ENCODE results near the gene OXER1. TPM values are rescaled to one million over a fixed set of nuclear protein-coding genes. Genes with fewer than 3 reads are reported as not detected.

Gene OXER1
- total RNA-seq, 4 donors from 2014 or later = 8.2 to 25.0 (median 14.5) TPM

GRCh38 chr2:42796427-42797248, 32.7 kb upstream of the OXER1 start:
- H3K36me3 ChIP-seq = no peaks in the 10 kb centered on the region
- peak overlapping the region in 3 of 4 donors; percentile 50 to 55 (median 52) for H3K27ac ChIP-seq
- H3K4me1 ChIP-seq = peaks cover 0 to 3% (median 1%) of the 10 kb centered on the region in 4 donors
- H3K27me3 ChIP-seq = no peaks in the 10 kb centered on the region
- no peaks in the 10 kb centered on the region for H3K9me3 ChIP-seq
- DNase-seq = no peak
- H3K4me3 ChIP-seq = no peak overlapping the region
- TF ChIP-seq CTCF (IDR thresholded peaks at IDR 0.05) (no peak), POLR2A (IDR thresholded peaks at IDR 0.05) (no peak)

GRCh38 chr2:42795841-42796301, 31.9 kb upstream of the OXER1 start:
- Histone ChIP-seq H3K36me3 (no peaks in the 10 kb centered on the region), H3K9me3 (no peaks in the 10 kb centered on the region), H3K27me3 (no peaks in the 10 kb centered on the region), H3K27ac (peak overlapping the region; percentile 31 to 55 (median 51)), H3K4me1 (peaks cover 0 to 8% (median 4%) of the 10 kb centered on the region in 4 donors), H3K4me3 (no peak overlapping the region)
- DNase-seq = peak in 1 of 3 donors; percentile 51
- no peak for TF ChIP-seq CTCF (IDR thresholded peaks at IDR 0.05)
- TF ChIP-seq POLR2A (IDR thresholded peaks at IDR 0.05) = no peak

- Histone ChIP-seq H3K4me1 (peaks cover 0 to 8% (median 4%) of the 10 kb centered on the region in 4 donors), H3K4me3 (peak overlapping the region in 1 of 4 donors; percentile 66), H3K27ac (peak overlapping the region in 3 of 4 donors; percentile 31 to 55 (median 50)), H3K9me3 (no peaks in the 10 kb centered on the region), H3K27me3 (no peaks in the 10 kb centered on the region), H3K36me3 (no peaks in the 10 kb centered on the region)
- peak in 1 of 3 donors; percentile 44 for DNase-seq
- TF ChIP-seq CTCF (IDR thresholded peaks at IDR 0.05) = no peak
- TF ChIP-seq POLR2A (IDR thresholded peaks at IDR 0.05) = no peak
These were observed 31.3 kb upstream of the OXER1 start for GRCh38 chr2:42795275-42795674.

GRCh38 chr2:42794271-42795046, 30.5 kb upstream of the OXER1 start:
- Histone ChIP-seq H3K4me1 (peaks cover 0 to 8% (median 4%) of the 10 kb centered on the region in 4 donors), H3K4me3 (peak overlapping the region in 2 of 4 donors; percentile 66 to 89), H3K36me3 (no peaks in the 10 kb centered on the region), H3K27ac (peak overlapping the region; percentile 73 to 90 (median 86)), H3K9me3 (no peaks in the 10 kb centered on the region), H3K27me3 (no peaks in the 10 kb centered on the region)
- peak; percentile 50 to 83 (median 71) for DNase-seq
- peak in 4 of 6 experiments; percentile 21 to 61 (median 54) for TF ChIP-seq CTCF (IDR thresholded peaks at IDR 0.05)
- TF ChIP-seq POLR2A (IDR thresholded peaks at IDR 0.05) = peak; percentile 35 to 47
